ENCODE measurements around the gene SPTBN1.
A peak's percentile ranks its signal among the peaks of the same experiment; 100 is the strongest.

The SPTBN1 gene

GRCh38 chr2:54577944-54578647, 122.0 kb downstream of the SPTBN1 start:
- DNase-seq (no peak), ATAC-seq (replicated peaks) (no peak)
- Mint-ChIP-seq H3K4me1 (ENCODE audit: low read depth in 2 of 2) (peaks cover 61 to 85% of the 10 kb centered on the region in 2 donors), H3K9me3 (no peaks in the 10 kb centered on the region), H3K27ac (peak overlapping the region; percentile 81 to 83), H3K4me3 (peak overlapping the region; percentile 27 to 34), H3K27me3 (no peaks in the 10 kb centered on the region), H3K36me3 (ENCODE audit: insufficient read depth) (peaks cover 37% of the 10 kb centered on the region)

GRCh38 chr2:54578648-54579045, 122.5 kb downstream of the SPTBN1 start:
- no peak for ATAC-seq (replicated peaks)
- H3K27me3 Mint-ChIP-seq = no peaks in the 10 kb centered on the region
- H3K9me3 Mint-ChIP-seq = no peaks in the 10 kb centered on the region
- DNase-seq = no peak
- peaks cover 32% of the 10 kb centered on the region for H3K36me3 Mint-ChIP-seq (ENCODE audit: insufficient read depth)
- peak overlapping the region; percentile 81 to 83 for H3K27ac Mint-ChIP-seq
- peaks cover 57 to 85% of the 10 kb centered on the region in 2 donors for H3K4me1 Mint-ChIP-seq (ENCODE audit: low read depth in 2 of 2)
- peak overlapping the region in 1 of 2 donors; percentile 79 for H3K4me3 Mint-ChIP-seq

- peak overlapping the region; percentile 64 to 79 for H3K4me3 Mint-ChIP-seq
- H3K4me1 Mint-ChIP-seq (ENCODE audit: low read depth in 2 of 2) = peaks cover 53 to 84% of the 10 kb centered on the region in 2 donors
- no peak for DNase-seq
- H3K9me3 Mint-ChIP-seq = no peaks in the 10 kb centered on the region
- H3K27ac Mint-ChIP-seq = peak overlapping the region; percentile 81 to 83
- no peak for ATAC-seq (replicated peaks)
- peaks cover 32% of the 10 kb centered on the region for H3K36me3 Mint-ChIP-seq (ENCODE audit: insufficient read depth)
- H3K27me3 Mint-ChIP-seq = no peaks in the 10 kb centered on the region
Measured at GRCh38 chr2:54579061-54579681, 123.0 kb downstream of the SPTBN1 start.

- ATAC-seq (replicated peaks) (peak; percentile 82), DNase-seq (peak in 1 of 3 experiments; percentile 51)
- H3K36me3 Mint-ChIP-seq (ENCODE audit: insufficient read depth) = peaks cover 24% of the 10 kb centered on the region
- peak overlapping the region; percentile 64 to 79 for H3K4me3 Mint-ChIP-seq
- peak overlapping the region; percentile 81 to 83 for H3K27ac Mint-ChIP-seq
- H3K4me1 Mint-ChIP-seq (ENCODE audit: low read depth in 2 of 2) = peaks cover 49 to 83% of the 10 kb centered on the region in 2 donors
- H3K9me3 Mint-ChIP-seq = no peaks in the 10 kb centered on the region
- no peaks in the 10 kb centered on the region for H3K27me3 Mint-ChIP-seq
Measured at GRCh38 chr2:54579682-54580620, 123.8 kb downstream of the SPTBN1 start.

- Mint-ChIP-seq H3K27me3 (no peaks in the 10 kb centered on the region), H3K36me3 (ENCODE audit: insufficient read depth) (peaks cover 15% of the 10 kb centered on the region), H3K4me3 (peak overlapping the region; percentile 42 to 65), H3K27ac (peak overlapping the region; percentile 49 to 89), H3K9me3 (no peaks in the 10 kb centered on the region), H3K4me1 (ENCODE audit: low read depth in 2 of 2) (peaks cover 46 to 80% of the 10 kb centered on the region in 2 donors)
- DNase-seq (no peak), ATAC-seq (replicated peaks) (no peak)
Measured at GRCh38 chr2:54581326-54582039, 125.4 kb downstream of the SPTBN1 start.

- Mint-ChIP-seq H3K9me3 (no peaks in the 10 kb centered on the region), H3K4me1 (ENCODE audit: low read depth in 2 of 2) (peaks cover 48 to 79% of the 10 kb centered on the region in 2 donors), H3K27me3 (no peaks in the 10 kb centered on the region), H3K4me3 (peak overlapping the region in 1 of 2 donors; percentile 18), H3K36me3 (ENCODE audit: insufficient read depth) (peaks cover 13% of the 10 kb centered on the region), H3K27ac (peak overlapping the region in 1 of 2 donors; percentile 89)
- no peak for ATAC-seq (replicated peaks)
- no peak for DNase-seq
Measured at GRCh38 chr2:54582987-54583386, 126.9 kb downstream of the SPTBN1 start.

GRCh38 chr2:54584598-54584997, 128.5 kb downstream of the SPTBN1 start:
- peak overlapping the region in 1 of 2 donors; percentile 82 for H3K27ac Mint-ChIP-seq
- no peaks in the 10 kb centered on the region for H3K9me3 Mint-ChIP-seq
- peaks cover 47 to 75% of the 10 kb centered on the region in 2 donors for H3K4me1 Mint-ChIP-seq (ENCODE audit: low read depth in 2 of 2)
- H3K27me3 Mint-ChIP-seq = no peaks in the 10 kb centered on the region
- no peak overlapping the region for H3K4me3 Mint-ChIP-seq
- peaks cover 7% of the 10 kb centered on the region for H3K36me3 Mint-ChIP-seq (ENCODE audit: insufficient read depth)
- no peak for ATAC-seq (replicated peaks)
- DNase-seq = no peak

- peaks cover 43 to 71% of the 10 kb centered on the region in 2 donors for H3K4me1 Mint-ChIP-seq (ENCODE audit: low read depth in 2 of 2)
- H3K9me3 Mint-ChIP-seq = no peaks in the 10 kb centered on the region
- H3K4me3 Mint-ChIP-seq = peak overlapping the region; percentile 44 to 60
- ATAC-seq (replicated peaks) (peak; percentile 44), DNase-seq (no peak)
- H3K27me3 Mint-ChIP-seq = no peaks in the 10 kb centered on the region
- H3K27ac Mint-ChIP-seq = peak overlapping the region in 1 of 2 donors; percentile 82
- H3K36me3 Mint-ChIP-seq (ENCODE audit: insufficient read depth) = peaks cover 4% of the 10 kb centered on the region
Measured at GRCh38 chr2:54585136-54585733, 129.1 kb downstream of the SPTBN1 start.

- H3K4me1 Mint-ChIP-seq (ENCODE audit: low read depth in 2 of 2) = peaks cover 48 to 76% of the 10 kb centered on the region in 2 donors
- H3K9me3 Mint-ChIP-seq = no peaks in the 10 kb centered on the region
- H3K27ac Mint-ChIP-seq = peak overlapping the region in 1 of 2 donors; percentile 82
- ATAC-seq (replicated peaks) (no peak), DNase-seq (no peak)
- peaks cover 4% of the 10 kb centered on the region for H3K36me3 Mint-ChIP-seq (ENCODE audit: insufficient read depth)
- H3K4me3 Mint-ChIP-seq = peak overlapping the region; percentile 44 to 60
- no peaks in the 10 kb centered on the region for H3K27me3 Mint-ChIP-seq
Measured at GRCh38 chr2:54586062-54586461, 129.9 kb downstream of the SPTBN1 start.

- Mint-ChIP-seq H3K27me3 (no peaks in the 10 kb centered on the region), H3K36me3 (ENCODE audit: insufficient read depth) (peaks cover 4% of the 10 kb centered on the region), H3K9me3 (no peaks in the 10 kb centered on the region), H3K27ac (no peak overlapping the region), H3K4me3 (no peak overlapping the region), H3K4me1 (ENCODE audit: low read depth in 2 of 2) (peaks cover 48 to 76% of the 10 kb centered on the region in 2 donors)
- DNase-seq = no peak
- no peak for ATAC-seq (replicated peaks)
Measured at GRCh38 chr2:54586494-54586893, 130.4 kb downstream of the SPTBN1 start.

GRCh38 chr2:54587171-54588016, 131.3 kb downstream of the SPTBN1 start:
- Mint-ChIP-seq H3K4me3 (no peak overlapping the region), H3K27ac (peak overlapping the region; percentile 7 to 30), H3K9me3 (no peaks in the 10 kb centered on the region), H3K4me1 (ENCODE audit: low read depth in 2 of 2) (peaks cover 42 to 68% of the 10 kb centered on the region in 2 donors), H3K27me3 (no peaks in the 10 kb centered on the region), H3K36me3 (ENCODE audit: insufficient read depth) (peaks cover 4% of the 10 kb centered on the region)
- no peak for DNase-seq
- ATAC-seq (replicated peaks) = no peak
